OCI-LY7 (cell line): ENCODE data around the gene RBM26.

ENCODE experiments used
- CTCF ChIP-seq: fragments of 200-600 bp; sonication (generic); conservative IDR thresholded peaks from 2 replicates; pipeline ENCODE4 v1.5.1; 2014; ENCODE audit warnings: mild to moderate bottlenecking, antibody characterized with exemption, low read length, moderate library complexity, mixed read lengths
- EZH2phosphoT487 ChIP-seq: fragments of 200-600 bp; sonication (generic); IDR thresholded peaks from 2 replicates; pipeline ENCODE4 v1.6.1; 2018; ENCODE audit warnings: low read depth, borderline replicate concordance, mild to moderate bottlenecking, mixed run types, antibody characterized with exemption, low read length, moderate library complexity, mixed read lengths

- TF ChIP-seq CTCF (no peak), EZH2phosphoT487 (no peak)
Observed at GRCh38 chr13:79374578-79374977, 31.5 kb downstream of the RBM26 start.
